Activated CD4-positive, alpha-beta memory T cell treated with anti-CD3 and anti-CD28 coated beads for 36 hours (primary cell): Measurements from ENCODE around the gene TBC1D25. TPM values are rescaled to one million over a fixed set of nuclear protein-coding genes. Genes with fewer than 3 reads are reported as not detected.
A peak's percentile ranks its signal among the peaks of the same experiment; 100 is the strongest.

Experiments
- CTCF ChIA-PET: fragments of 350-600 bp; sonication (Branson Sonifier 250); formaldehyde crosslinking; loops from one replicate; lab custom pipeline; 2021; ENCODE audit warnings: antibody characterized with exemption, inconsistent platforms; lab: Charles Lee
- POLR2A ChIA-PET: fragments of 350-600 bp; sonication (Branson Sonifier 250); formaldehyde crosslinking; loops from one replicate; lab custom pipeline; 2021; ENCODE audit warnings: antibody characterized with exemption; lab: Charles Lee
- DNase-seq: peaks from one replicate; pipeline ENCODE4 v3.0.0-alpha.2; 2020
- H3K27ac Mint-ChIP-seq: one replicate; pipeline ENCODE4 v1.8.0; 2021; ENCODE audit warnings: mixed read lengths
- H3K27me3 Mint-ChIP-seq: one replicate; pipeline ENCODE4 v1.8.0; 2021; ENCODE audit warnings: mixed read lengths
- H3K36me3 Mint-ChIP-seq: one replicate; pipeline ENCODE4 v1.8.0; 2021; ENCODE audit warnings: mixed read lengths
- H3K4me1 Mint-ChIP-seq: one replicate; pipeline ENCODE4 v1.8.0; 2021; ENCODE audit warnings: low read depth, mixed read lengths
- H3K4me3 Mint-ChIP-seq: one replicate; pipeline ENCODE4 v1.8.0; 2021; ENCODE audit warnings: mild to moderate bottlenecking, mixed read lengths
- H3K9me3 Mint-ChIP-seq: one replicate; pipeline ENCODE4 v1.8.0; 2021; ENCODE audit warnings: mixed read lengths
- intact Hi-C: fragments of 100-400 bp; cut with micrococcal nuclease; formaldehyde crosslinking; loops from one replicate; pipeline ENCODE4 v1.15.1; 2023
- total RNA-seq, 2 experiments: library from RNA; stranded (reverse); gene quantifications; one replicate each; pipeline ENCODE4 v1.2.3, GENCODE V29; 2021

Gene TBC1D25
- 10 to 100 TPM; 13.5 to 16.2 TPM for total RNA-seq

DNA sequence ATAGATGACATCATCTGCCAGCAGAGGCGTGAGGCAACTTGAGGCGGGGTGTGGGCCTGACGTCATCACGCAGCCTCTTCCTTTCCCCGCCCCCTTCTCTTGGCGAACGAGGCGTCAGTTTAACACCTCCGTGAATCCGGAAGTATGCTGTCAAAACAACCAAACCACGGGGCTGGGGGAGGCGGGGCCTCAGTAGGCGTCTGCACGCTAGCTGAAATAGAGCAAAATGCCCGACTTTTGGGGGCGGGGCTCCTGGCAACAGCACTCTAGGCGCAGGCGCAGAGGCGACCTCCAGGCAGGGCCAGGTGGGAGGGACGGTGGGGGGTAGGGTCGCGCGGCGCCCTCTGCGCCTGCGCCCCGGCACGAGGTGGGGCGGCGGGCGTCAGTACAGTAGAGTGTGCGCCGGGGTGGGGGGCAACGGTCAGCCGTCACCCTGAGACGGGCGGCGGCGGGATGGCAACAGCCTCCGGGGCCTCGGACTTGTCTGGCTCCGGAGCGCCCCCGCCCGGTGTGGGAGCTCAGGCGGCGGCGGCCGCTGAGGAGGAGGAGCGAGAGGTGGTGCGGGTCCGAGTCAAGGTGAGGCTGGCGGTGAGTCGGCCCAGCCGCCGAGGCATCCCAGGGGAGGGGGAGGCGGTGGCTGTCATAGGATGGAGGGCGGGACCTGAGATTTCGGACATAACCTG is at the start of gene TBC1D25:
TBC1D25 (plus strand) TSS at position 370 of the 683 bp plus-strand sequence; CDS start at position 454, 84 bp downstream.
- ChIA-PET POLR2A (interaction anchor here (0.9 to 1.6 kb wide), 4 partner anchors 18 to 71 kb away, joined by 3 to 12 read pairs (median 6); partner anchors contain the start of genes EBP and RBM3), CTCF (interaction anchor here (0.6 to 1.3 kb wide), 3 partner anchors 10 to 73 kb away, joined by 3 to 5 read pairs (median 3); no protein-coding TSS in a partner anchor)
- peak; percentile 98 for DNase-seq
- Mint-ChIP-seq H3K4me3 (peak within 1 kb of the TSS; percentile 84), H3K27ac (peak within 1 kb of the TSS; percentile 97), H3K27me3 (no peaks in the 10 kb centered on the region), H3K36me3 (peaks cover 9% of the 10 kb centered on the region), H3K9me3 (no peaks in the 10 kb centered on the region), H3K4me1 (peaks cover 19% of the 10 kb centered on the region)
- intact Hi-C loops: loop anchor here (1.0 kb wide), 6 partner anchors 18 to 380 kb away; partner anchors contain the start of genes EBP, PIM2 and RBM3

GRCh38 chrX:48489892-48490291 is 49.6 kb upstream of the TBC1D25 start:
- Mint-ChIP-seq H3K36me3 (no peaks in the 10 kb centered on the region), H3K9me3 (no peaks in the 10 kb centered on the region), H3K4me1 (no peaks in the 10 kb centered on the region), H3K27ac (no peak overlapping the region), H3K27me3 (no peaks in the 10 kb centered on the region), H3K4me3 (no peak overlapping the region)
- intact Hi-C loops: loop anchor here (5.0 kb wide), 1 partner anchor 408 kb away; no protein-coding TSS in a partner anchor
- CTCF ChIA-PET: interaction anchor here (0.8 kb wide), 1 partner anchor 406 kb away, joined by 3 read pairs; no protein-coding TSS in a partner anchor
- DNase-seq: no peak
- POLR2A ChIA-PET: no interaction called here

- H3K27ac Mint-ChIP-seq: no peak overlapping the region
- no peaks in the 10 kb centered on the region for H3K27me3 Mint-ChIP-seq
- no peaks in the 10 kb centered on the region for H3K9me3 Mint-ChIP-seq
- H3K36me3 Mint-ChIP-seq: no peaks in the 10 kb centered on the region
- no peak overlapping the region for H3K4me3 Mint-ChIP-seq
- no peaks in the 10 kb centered on the region for H3K4me1 Mint-ChIP-seq
- CTCF ChIA-PET: interaction anchor here (0.6 to 0.8 kb wide), 2 partner anchors 407 to 911 kb away, joined by 3 read pairs; no protein-coding TSS in a partner anchor
- POLR2A ChIA-PET: no interaction called here
- intact Hi-C loops: loop anchor here (5.0 kb wide), 1 partner anchor 408 kb away; no protein-coding TSS in a partner anchor
- no peak for DNase-seq
These were observed 48.9 kb upstream of the TBC1D25 start for GRCh38 chrX:48490661-48491060.

- Mint-ChIP-seq H3K9me3 (no peaks in the 10 kb centered on the region), H3K27ac (no peak overlapping the region), H3K4me3 (no peak overlapping the region), H3K36me3 (no peaks in the 10 kb centered on the region), H3K4me1 (no peaks in the 10 kb centered on the region), H3K27me3 (no peaks in the 10 kb centered on the region)
- DNase-seq: no peak
- CTCF ChIA-PET: no interaction called here
- intact Hi-C loops: loop anchor here (5.0 kb wide), 1 partner anchor 410 kb away; no protein-coding TSS in a partner anchor
- POLR2A ChIA-PET: no interaction called here
These were observed 47.7 kb upstream of the TBC1D25 start for GRCh38 chrX:48491809-48492208.

DNA sequence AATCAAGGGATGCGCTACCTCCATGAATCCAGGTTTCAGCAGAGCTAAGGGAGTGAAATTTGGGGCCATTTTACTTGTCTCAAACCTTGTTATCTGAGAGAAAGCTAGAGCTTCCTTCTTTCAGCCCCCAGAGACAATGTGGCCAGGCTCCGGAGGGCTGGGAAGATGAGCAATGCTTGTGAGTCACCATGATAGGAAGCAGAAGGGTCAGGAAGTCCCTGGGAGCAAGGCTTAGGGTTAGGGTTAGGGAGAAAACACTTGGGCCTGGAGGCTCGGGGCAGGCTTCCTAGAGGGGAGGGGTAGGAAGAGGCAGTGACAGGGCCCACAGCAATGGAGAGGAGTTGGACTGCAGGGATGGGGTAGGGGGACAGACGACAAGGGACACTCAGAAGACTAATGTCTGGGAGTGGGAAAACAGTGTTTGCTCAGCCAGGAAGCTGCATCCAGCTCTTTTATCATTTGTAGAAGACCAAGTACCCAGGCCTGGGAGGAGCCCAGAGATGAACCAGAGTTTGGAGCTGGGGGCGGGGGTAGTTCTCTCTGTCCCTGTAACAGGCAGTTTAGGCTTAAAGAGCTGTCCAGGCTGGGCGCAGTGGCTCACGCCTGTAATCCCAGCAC is 47.1 kb upstream of the TBC1D25 start:
- intact Hi-C loops: loop anchor here (5.0 kb wide), 1 partner anchor 410 kb away; no protein-coding TSS in a partner anchor
- no peak for DNase-seq
- Mint-ChIP-seq H3K9me3 (no peaks in the 10 kb centered on the region), H3K4me3 (no peak overlapping the region), H3K27ac (no peak overlapping the region), H3K36me3 (no peaks in the 10 kb centered on the region), H3K4me1 (no peaks in the 10 kb centered on the region), H3K27me3 (no peaks in the 10 kb centered on the region)
- POLR2A ChIA-PET: no interaction called here
- CTCF ChIA-PET: interaction anchor here (1.5 to 1.9 kb wide), 2 partner anchors 17 to 409 kb away, joined by 4 to 5 read pairs; no protein-coding TSS in a partner anchor

DNA sequence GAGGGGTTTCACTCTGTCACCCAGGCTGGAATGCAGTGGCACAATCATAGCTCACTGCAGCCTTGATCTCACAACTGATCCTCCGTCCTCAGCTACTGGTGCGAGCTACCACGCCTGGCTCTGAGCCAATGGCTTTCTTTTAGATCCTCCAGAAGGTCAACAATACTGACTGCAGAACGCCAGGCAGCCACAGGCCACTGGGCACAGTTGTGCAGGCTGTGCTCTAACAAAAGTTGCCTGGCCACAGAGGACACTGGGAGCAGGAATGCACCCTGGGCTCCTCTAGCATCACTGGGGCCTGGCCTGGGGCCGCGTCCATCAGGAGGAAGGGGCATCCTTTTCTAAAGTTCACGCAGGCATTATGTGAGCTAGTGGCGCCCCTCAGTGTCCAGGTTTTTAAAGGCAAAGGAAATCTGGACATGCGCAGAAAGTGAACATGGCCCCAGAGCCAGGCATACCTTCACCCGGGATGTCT is 45.6 kb upstream of the TBC1D25 start:
- ChIA-PET POLR2A (no interaction called here), CTCF (interaction anchor here (1.3 to 1.9 kb wide), 3 partner anchors 19 to 411 kb away, joined by 3 to 5 read pairs (median 4); no protein-coding TSS in a partner anchor)
- intact Hi-C loops: loop anchor here (5.0 kb wide), 1 partner anchor 412 kb away; no protein-coding TSS in a partner anchor
- H3K36me3 Mint-ChIP-seq: no peaks in the 10 kb centered on the region
- no peak overlapping the region for H3K4me3 Mint-ChIP-seq
- H3K27me3 Mint-ChIP-seq: no peaks in the 10 kb centered on the region
- no peak overlapping the region for H3K27ac Mint-ChIP-seq
- H3K4me1 Mint-ChIP-seq: peaks cover 1% of the 10 kb centered on the region
- DNase-seq: peak; percentile 45
- no peaks in the 10 kb centered on the region for H3K9me3 Mint-ChIP-seq

DNA sequence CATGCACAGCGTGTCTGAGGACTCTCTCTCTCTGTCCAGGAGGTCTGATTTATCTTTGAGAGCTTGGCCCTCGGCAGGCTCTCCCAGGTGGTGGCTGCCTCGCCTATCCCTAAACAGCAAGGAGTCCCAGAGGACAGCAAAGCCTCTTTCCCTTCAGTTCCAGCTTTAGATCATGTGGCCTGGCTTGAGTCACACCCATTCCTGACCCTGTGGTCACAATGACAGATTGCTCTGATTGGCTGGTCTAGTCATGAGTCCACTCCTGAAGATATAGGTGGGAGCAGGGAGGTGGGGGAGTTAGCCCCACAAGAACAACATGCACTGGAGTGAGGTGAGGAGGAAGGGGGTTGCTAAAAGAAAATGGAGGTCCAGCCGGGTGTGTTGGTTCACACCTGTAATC is 42.9 kb upstream of the TBC1D25 start:
- H3K36me3 Mint-ChIP-seq: no peaks in the 10 kb centered on the region
- DNase-seq: no peak
- H3K4me3 Mint-ChIP-seq: no peak overlapping the region
- no peaks in the 10 kb centered on the region for H3K9me3 Mint-ChIP-seq
- H3K27me3 Mint-ChIP-seq: no peaks in the 10 kb centered on the region
- no peak overlapping the region for H3K27ac Mint-ChIP-seq
- peaks cover 1% of the 10 kb centered on the region for H3K4me1 Mint-ChIP-seq
- ChIA-PET CTCF (no interaction called here), POLR2A (no interaction called here)
- intact Hi-C loops: no loop called here

DNA sequence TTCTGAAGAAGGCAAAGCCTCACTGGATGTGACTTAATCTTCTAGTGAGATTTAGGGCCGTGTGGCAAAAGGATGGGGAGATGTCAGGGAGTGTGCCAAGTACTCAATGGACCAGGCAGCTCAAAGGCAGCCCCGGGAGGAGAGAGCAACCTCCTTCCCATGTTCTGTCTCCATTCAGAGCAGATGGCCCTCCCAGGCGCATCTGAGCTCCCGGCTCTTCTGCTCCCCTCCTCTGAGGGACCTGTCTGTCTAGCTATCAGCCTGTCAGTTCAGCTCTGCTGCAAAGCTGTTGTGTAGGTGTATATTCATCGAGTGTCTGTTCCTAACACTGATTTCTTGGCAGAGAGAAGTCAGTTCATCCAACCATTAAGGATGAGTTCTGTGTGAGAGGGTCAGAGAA is 41.6 kb upstream of the TBC1D25 start:
- POLR2A ChIA-PET: no interaction called here
- intact Hi-C loops: no loop called here

GRCh38 chrX:48498374-48498809 is 41.1 kb upstream of the TBC1D25 start:
- ChIA-PET CTCF (no interaction called here), POLR2A (no interaction called here)
- DNase-seq: no peak
- no peaks in the 10 kb centered on the region for H3K9me3 Mint-ChIP-seq
- peaks cover 1% of the 10 kb centered on the region for H3K4me1 Mint-ChIP-seq
- H3K36me3 Mint-ChIP-seq: no peaks in the 10 kb centered on the region
- no peak overlapping the region for H3K27ac Mint-ChIP-seq
- H3K4me3 Mint-ChIP-seq: no peak overlapping the region
- intact Hi-C loops: no loop called here
- no peaks in the 10 kb centered on the region for H3K27me3 Mint-ChIP-seq

More for the DNA sequence above, 41.6 kb upstream of the TBC1D25 start:
- H3K4me3 Mint-ChIP-seq: no peak overlapping the region
- no peak overlapping the region for H3K27ac Mint-ChIP-seq
- H3K27me3 Mint-ChIP-seq: no peaks in the 10 kb centered on the region
- CTCF ChIA-PET: no interaction called here
- H3K9me3 Mint-ChIP-seq: no peaks in the 10 kb centered on the region
- H3K36me3 Mint-ChIP-seq: no peaks in the 10 kb centered on the region
- DNase-seq: no peak
- H3K4me1 Mint-ChIP-seq: peaks cover 1% of the 10 kb centered on the region

- POLR2A ChIA-PET: no interaction called here
- Mint-ChIP-seq H3K36me3 (no peaks in the 10 kb centered on the region), H3K27me3 (no peaks in the 10 kb centered on the region), H3K4me3 (no peak overlapping the region), H3K4me1 (no peaks in the 10 kb centered on the region), H3K27ac (no peak overlapping the region), H3K9me3 (no peaks in the 10 kb centered on the region)
- CTCF ChIA-PET: no interaction called here
- intact Hi-C loops: no loop called here
- DNase-seq: no peak
These were observed 35.3 kb upstream of the TBC1D25 start for GRCh38 chrX:48504261-48504660.

DNA sequence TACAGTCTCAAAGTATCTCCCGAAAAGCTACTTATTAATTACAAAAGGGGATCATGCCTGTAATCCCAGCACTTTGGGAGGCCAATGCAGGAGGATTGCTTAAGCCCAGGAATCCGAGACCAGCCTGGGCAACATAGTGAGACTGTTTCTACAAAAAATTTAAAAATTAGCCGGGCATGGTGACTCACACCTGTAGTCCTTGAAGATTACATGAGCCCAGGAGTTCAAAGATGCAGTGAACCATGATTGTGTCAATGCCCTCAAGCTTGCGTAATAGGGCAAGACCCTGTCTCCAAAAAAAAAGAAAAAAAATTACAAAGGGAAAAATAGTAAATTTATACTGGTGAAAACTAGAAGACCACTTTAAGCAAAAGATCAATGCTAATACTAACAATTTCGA is 34.0 kb upstream of the TBC1D25 start:
- no peak for DNase-seq
- intact Hi-C loops: no loop called here
- ChIA-PET CTCF (interaction anchor here (0.6 kb wide), 1 partner anchor 100 kb away, joined by 4 read pairs; no protein-coding TSS in a partner anchor), POLR2A (no interaction called here)
- Mint-ChIP-seq H3K27ac (no peak overlapping the region), H3K27me3 (no peaks in the 10 kb centered on the region), H3K4me3 (no peak overlapping the region), H3K4me1 (peaks cover 9% of the 10 kb centered on the region), H3K36me3 (no peaks in the 10 kb centered on the region), H3K9me3 (no peaks in the 10 kb centered on the region)

DNA sequence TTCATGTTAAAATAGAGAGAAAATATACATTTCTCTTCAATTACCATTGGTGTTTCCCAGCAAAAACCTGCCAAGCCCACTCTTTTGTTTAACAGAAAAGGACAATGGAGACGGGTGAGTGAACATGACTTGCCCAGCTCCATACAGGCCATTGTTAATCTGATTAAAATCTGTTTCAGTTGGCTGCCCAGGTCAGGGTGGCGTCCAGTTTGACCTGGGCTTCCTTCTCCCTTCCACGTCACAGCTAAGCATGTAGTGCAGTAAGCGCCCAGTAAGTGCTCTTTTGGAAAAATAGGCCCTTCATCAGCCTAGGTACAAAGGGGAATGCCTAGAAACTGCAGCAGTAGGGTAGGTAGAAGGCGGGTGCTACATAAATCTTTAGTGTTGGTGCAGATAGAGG is 32.3 kb upstream of the TBC1D25 start:
- Mint-ChIP-seq H3K4me3 (peak overlapping the region; percentile 26), H3K9me3 (no peaks in the 10 kb centered on the region), H3K27me3 (no peaks in the 10 kb centered on the region), H3K27ac (no peak overlapping the region), H3K4me1 (peaks cover 14% of the 10 kb centered on the region), H3K36me3 (no peaks in the 10 kb centered on the region)
- ChIA-PET CTCF (no interaction called here), POLR2A (interaction anchor here (0.6 kb wide), 1 partner anchor 723 kb away, joined by 3 read pairs; no protein-coding TSS in a partner anchor)
- intact Hi-C loops: no loop called here
- DNase-seq: no peak
